Breast epithelium (tissue), 4 donors: Measurements from ENCODE around the gene MFAP2. TPM values are rescaled to one million over a fixed set of nuclear protein-coding genes. Genes with fewer than 3 reads are reported as not detected.
A peak's percentile ranks its signal among the peaks of the same experiment; 100 is the strongest.

Source experiments
- DNase-seq, 2 donors: peaks; one replicate each; pipeline ENCODE4 v3.0.0-alpha.2; 2019; ENCODE audit warnings: low spot score in 2 of 2
- H3K27ac ChIP-seq, 2 donors: fragments of 200-600 bp; sonication (generic) in 1 of 2; one replicate each; pipeline ENCODE4 v1.5.1; 2016 to 2019; ENCODE audit warnings: mild to moderate bottlenecking in 1 of 2
- H3K27me3 ChIP-seq, 2 donors: fragments of 200-600 bp; sonication (generic) in 1 of 2; one replicate each; pipeline versions ENCODE4 v1.5.1 to v1.6.0; 2017 to 2019; ENCODE audit warnings: control low read depth in 1 of 2, mild to moderate bottlenecking in 1 of 2
- H3K36me3 ChIP-seq: fragments of 200-600 bp; one replicate; pipeline ENCODE4 v1.5.1; 2019
- H3K4me1 ChIP-seq, 2 donors: fragments of 200-600 bp; sonication (generic); one replicate each; pipeline ENCODE4 v1.5.1; 2016 to 2019; ENCODE audit warnings: control low read depth in 1 of 2
- H3K4me3 ChIP-seq, 3 donors: fragments of 200-600 bp; sonication (generic); 1 replicate in 2 of 3; 2 replicates in 1 of 3; pipeline ENCODE4 v1.5.1; 2016 to 2019; ENCODE audit warnings: mild to moderate bottlenecking in 3 of 3, moderate library complexity in 2 of 3
- H3K9me3 ChIP-seq, 2 donors: fragments of 200-600 bp; sonication (generic) in 1 of 2; one replicate each; pipeline ENCODE4 v1.5.1; 2016 to 2019; ENCODE audit warnings: control low read depth in 1 of 2
- POLR2A ChIP-seq: fragments of 450-650 bp; IDR thresholded peaks from one replicate; pipeline ENCODE4 v1.6.1; 2016; ENCODE audit warnings: antibody characterized with exemption, mild to moderate bottlenecking, moderate library complexity
- POLR2AphosphoS5 ChIP-seq, 3 donors: sonication (generic); formaldehyde crosslinking; IDR thresholded peaks; one replicate each; pipeline ENCODE4 v1.6.1; 2017; ENCODE audit warnings: antibody characterized with exemption in 3 of 3
- intact Hi-C: fragments of 100-400 bp; cut with DNase I; formaldehyde crosslinking; loops from one replicate; pipeline ENCODE4 v1.15.1; 2023; ENCODE audit warnings: low total_unique reads
- total RNA-seq, 3 donors: library from RNA; depleted of rRNA; stranded (reverse); fragments of >200 nt; gene quantifications; one replicate each; pipeline ENCODE4 v1.1.0, GENCODE V29; 2016
- TF ChIP-seq, protein P1 (sequence below), 3 donors: fragments of 450-650 bp; IDR thresholded peaks; one replicate each; pipeline ENCODE4 v1.5.1; 2016 to 2017; ENCODE audit warnings: antibody characterized with exemption in 3 of 3, mild to moderate bottlenecking in 3 of 3, moderate library complexity in 3 of 3

The MFAP2 gene
- total RNA-seq, 3 donors from 2014 or later: 4.5 to 40.2 (median 10.8) TPM

DNA sequence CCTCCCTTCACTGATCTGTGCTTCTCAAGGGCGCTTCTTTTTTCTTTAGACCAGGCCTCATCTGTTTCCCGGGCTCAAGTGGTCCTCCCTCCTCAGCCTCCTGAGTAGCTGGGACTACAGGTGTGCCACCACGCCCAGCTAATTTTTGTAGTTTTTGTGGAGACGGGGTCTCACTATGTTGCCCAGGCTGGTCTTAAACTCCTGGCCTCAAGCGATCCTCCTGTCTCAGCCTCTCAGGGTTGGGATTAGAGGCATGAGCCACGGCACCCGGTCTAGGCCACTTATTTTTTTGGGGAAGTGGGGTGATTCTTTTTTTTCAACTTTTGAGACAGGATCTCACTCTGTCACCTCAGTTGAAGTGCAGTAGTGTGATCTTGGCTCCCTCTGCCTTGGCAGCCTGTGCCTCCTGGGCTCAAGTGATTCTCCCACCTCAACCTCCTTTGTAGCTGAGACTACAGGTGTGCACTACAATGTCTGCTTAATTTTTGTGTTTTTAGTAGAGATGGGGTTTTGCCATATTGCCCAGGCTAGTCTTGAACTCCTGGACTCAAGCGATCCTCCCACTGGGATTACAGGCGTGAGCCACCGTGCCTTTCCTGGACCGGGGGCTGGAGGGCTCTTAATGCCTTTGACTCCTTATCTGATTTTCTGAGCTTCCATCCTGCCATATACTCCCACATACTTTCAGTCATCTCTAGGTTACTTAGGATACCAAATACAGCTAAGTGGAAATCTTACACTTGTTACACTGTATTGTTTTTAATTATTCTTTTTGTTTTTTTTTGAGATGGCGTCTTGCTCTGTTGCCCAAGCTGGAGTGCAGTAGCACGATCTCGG is 18.9 kb downstream of the MFAP2 start:
- intact Hi-C loops: no loop called here
- no peaks in the 10 kb centered on the region for H3K4me1 ChIP-seq
- H3K9me3 ChIP-seq: no peaks in the 10 kb centered on the region
- H3K27me3 ChIP-seq: no peaks in the 10 kb centered on the region
- DNase-seq: no peak
- no peaks in the 10 kb centered on the region for H3K36me3 ChIP-seq
- no peak overlapping the region for H3K27ac ChIP-seq
- peak overlapping the region; percentile 40 to 66 (median 43) for H3K4me3 ChIP-seq
- TF ChIP-seq, protein P1, sequence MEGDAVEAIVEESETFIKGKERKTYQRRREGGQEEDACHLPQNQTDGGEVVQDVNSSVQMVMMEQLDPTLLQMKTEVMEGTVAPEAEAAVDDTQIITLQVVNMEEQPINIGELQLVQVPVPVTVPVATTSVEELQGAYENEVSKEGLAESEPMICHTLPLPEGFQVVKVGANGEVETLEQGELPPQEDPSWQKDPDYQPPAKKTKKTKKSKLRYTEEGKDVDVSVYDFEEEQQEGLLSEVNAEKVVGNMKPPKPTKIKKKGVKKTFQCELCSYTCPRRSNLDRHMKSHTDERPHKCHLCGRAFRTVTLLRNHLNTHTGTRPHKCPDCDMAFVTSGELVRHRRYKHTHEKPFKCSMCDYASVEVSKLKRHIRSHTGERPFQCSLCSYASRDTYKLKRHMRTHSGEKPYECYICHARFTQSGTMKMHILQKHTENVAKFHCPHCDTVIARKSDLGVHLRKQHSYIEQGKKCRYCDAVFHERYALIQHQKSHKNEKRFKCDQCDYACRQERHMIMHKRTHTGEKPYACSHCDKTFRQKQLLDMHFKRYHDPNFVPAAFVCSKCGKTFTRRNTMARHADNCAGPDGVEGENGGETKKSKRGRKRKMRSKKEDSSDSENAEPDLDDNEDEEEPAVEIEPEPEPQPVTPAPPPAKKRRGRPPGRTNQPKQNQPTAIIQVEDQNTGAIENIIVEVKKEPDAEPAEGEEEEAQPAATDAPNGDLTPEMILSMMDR (IDR thresholded peaks at IDR 0.05): no peak
- TF ChIP-seq POLR2A: no peak
- no peak for TF ChIP-seq POLR2AphosphoS5 (IDR thresholded peaks at IDR 0.05)

DNA sequence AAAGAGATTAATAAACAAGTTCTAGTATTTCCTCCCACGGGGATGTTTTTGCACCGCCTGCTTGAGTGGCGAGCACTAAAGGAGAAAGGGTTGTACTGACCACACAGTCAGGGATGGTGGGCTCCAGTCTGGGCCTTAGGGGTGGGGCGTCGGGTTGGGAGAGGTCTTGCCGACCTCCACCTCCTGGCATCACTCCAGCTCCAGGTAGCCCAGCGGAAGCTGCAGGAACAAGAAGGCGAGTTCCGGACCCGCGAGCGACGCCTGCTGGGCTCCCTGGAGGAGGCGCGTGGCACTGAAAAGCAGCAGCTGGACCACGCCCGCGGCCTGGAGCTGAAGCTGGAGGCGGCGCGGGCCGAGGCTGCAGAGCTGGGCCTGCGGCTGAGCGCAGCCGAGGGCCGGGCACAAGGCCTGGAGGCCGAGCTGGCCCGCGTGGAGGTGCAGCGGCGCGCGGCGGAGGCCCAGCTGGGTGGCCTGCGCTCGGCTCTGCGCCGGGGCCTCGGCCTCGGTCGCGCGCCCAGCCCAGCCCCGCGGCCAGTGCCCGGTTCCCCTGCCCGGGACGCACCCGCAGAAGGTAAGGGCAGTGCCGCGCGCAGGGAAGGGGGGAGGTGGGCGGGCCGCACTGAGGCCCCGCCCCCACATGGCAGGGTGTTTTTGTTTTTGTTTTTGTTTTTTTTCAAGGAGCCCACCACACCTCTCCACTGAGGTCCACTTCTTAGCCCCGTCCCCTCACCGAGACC is 19.7 kb downstream of the MFAP2 start:
- peak overlapping the region; percentile 40 to 66 (median 43) for H3K4me3 ChIP-seq
- no peaks in the 10 kb centered on the region for H3K36me3 ChIP-seq
- no peaks in the 10 kb centered on the region for H3K4me1 ChIP-seq
- no peak for TF ChIP-seq POLR2AphosphoS5 (IDR thresholded peaks at IDR 0.05)
- TF ChIP-seq, protein P1 (IDR thresholded peaks at IDR 0.05): peak in 1 of 3 donors; percentile 68
- no peaks in the 10 kb centered on the region for H3K27me3 ChIP-seq
- no peaks in the 10 kb centered on the region for H3K9me3 ChIP-seq
- H3K27ac ChIP-seq: peak overlapping the region in 1 of 2 donors; percentile 67
- DNase-seq: peak; percentile 32 to 82
- intact Hi-C loops: no loop called here

DNA sequence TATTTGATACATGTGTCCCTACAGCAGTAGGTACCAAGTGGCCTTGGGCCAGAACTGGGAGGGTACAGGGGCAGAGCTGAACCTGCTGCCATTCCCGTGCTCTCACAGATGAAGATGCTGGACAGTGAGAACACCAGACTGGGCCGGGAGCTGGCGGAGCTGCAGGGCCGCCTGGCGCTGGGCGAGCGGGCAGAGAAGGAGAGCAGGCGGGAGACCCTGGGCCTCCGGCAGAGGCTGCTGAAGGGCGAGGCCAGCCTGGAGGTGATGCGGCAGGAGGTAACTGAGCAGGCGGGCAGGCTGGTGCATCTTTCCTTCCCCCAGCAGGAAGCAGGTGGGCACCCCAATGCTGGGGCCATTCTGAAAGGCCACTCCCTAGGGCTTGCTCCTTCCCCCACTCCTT is 21.9 kb downstream of the MFAP2 start:
- Histone ChIP-seq H3K4me1 (no peaks in the 10 kb centered on the region), H3K9me3 (no peaks in the 10 kb centered on the region), H3K4me3 (no peak overlapping the region), H3K27ac (no peak overlapping the region), H3K36me3 (peaks cover 4% of the 10 kb centered on the region), H3K27me3 (no peaks in the 10 kb centered on the region)
- intact Hi-C loops: loop anchor here (5.0 kb wide), 1 partner anchor 89 kb away; no protein-coding TSS in a partner anchor
- no peak for DNase-seq
- TF ChIP-seq POLR2AphosphoS5 (IDR thresholded peaks at IDR 0.05) (no peak), POLR2A (no peak)

DNA sequence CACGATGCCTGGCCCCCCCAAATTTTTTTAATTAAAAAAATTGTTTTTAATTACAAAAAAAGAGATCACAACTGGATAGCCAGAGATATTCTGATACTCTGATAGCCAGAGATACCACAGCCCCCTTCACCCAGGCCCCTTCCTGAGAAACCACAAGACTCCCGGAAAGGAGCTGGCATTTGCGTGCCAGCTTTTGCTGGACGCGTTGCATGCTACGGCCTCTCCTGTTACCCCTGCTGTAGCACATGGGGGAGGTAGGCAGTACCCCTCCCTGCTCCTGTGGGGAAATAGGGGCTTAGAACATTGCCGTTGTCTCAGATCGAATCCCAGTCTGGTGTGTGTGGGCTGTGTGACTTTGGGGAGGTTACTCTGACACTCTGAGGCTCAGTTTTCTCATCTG is 22.7 kb downstream of the MFAP2 start:
- Histone ChIP-seq H3K9me3 (no peaks in the 10 kb centered on the region), H3K4me3 (no peak overlapping the region), H3K36me3 (peaks cover 4% of the 10 kb centered on the region), H3K27me3 (no peaks in the 10 kb centered on the region), H3K27ac (no peak overlapping the region), H3K4me1 (no peaks in the 10 kb centered on the region)
- DNase-seq: no peak
- TF ChIP-seq POLR2A (no peak), POLR2AphosphoS5 (IDR thresholded peaks at IDR 0.05) (no peak)
- TF ChIP-seq, protein P1 (IDR thresholded peaks at IDR 0.05): no peak
- intact Hi-C loops: loop anchor here (5.0 kb wide), 1 partner anchor 90 kb away; no protein-coding TSS in a partner anchor

DNA sequence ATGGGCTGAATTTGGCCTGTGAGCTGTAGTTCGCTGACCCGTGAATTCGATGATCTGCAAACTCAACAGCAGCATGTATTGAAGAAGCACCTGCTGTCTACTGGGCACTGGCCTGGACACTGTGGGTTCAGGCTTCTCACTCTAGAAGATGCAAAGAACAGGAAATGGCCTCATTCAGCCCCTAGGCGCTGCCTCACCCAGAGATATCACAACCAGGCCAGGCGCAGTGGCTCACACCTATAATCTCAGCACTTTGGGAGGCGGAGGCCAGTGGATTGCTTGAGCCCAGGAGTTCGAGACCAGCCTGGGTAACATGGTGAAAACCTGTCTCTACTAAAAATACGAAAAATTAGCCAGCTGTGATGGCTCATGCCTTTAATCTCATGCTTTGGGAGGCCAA is 23.6 kb downstream of the MFAP2 start:
- intact Hi-C loops: loop anchor here (5.0 kb wide), 1 partner anchor 91 kb away; no protein-coding TSS in a partner anchor
- no peak overlapping the region for H3K27ac ChIP-seq
- no peak for DNase-seq
- no peaks in the 10 kb centered on the region for H3K27me3 ChIP-seq
- H3K36me3 ChIP-seq: peaks cover 4% of the 10 kb centered on the region
- no peaks in the 10 kb centered on the region for H3K9me3 ChIP-seq
- TF ChIP-seq POLR2AphosphoS5 (IDR thresholded peaks at IDR 0.05): no peak
- no peak for TF ChIP-seq POLR2A
- TF ChIP-seq, protein P1 (IDR thresholded peaks at IDR 0.05): no peak
- H3K4me1 ChIP-seq: no peaks in the 10 kb centered on the region
- no peak overlapping the region for H3K4me3 ChIP-seq
